GM21515 (cell line): ENCODE data around the gene MAP3K6.

ENCODE experiments used
- ATAC-seq: cut with Tn5 transposase; IDR thresholded peaks from one replicate; pipeline ENCODE4 v1.9.1; 2021; ENCODE audit not compliant: unreplicated experiment

The MAP3K6 gene

DNA sequence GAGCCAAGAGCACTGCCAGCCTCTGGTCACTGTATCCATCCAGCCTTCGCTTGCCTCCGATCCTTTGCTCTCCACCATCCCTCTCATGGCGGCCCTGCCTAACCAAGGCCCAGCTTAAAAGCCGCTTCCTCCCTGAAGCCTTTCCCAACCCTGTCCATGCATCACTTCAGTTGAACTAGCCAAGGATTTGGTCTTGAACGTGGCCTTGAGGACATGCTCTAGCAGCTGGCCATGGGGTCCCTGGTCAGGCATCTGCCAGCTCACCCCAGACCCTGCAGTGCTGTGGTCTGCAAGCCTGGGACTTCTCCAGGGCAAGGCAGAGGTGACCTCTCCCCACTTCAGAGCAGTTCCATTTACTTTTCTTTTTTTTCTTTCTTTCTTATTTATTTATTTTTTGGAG is 30.0 kb downstream of the MAP3K6 start:
- ATAC-seq, result no peak

DNA sequence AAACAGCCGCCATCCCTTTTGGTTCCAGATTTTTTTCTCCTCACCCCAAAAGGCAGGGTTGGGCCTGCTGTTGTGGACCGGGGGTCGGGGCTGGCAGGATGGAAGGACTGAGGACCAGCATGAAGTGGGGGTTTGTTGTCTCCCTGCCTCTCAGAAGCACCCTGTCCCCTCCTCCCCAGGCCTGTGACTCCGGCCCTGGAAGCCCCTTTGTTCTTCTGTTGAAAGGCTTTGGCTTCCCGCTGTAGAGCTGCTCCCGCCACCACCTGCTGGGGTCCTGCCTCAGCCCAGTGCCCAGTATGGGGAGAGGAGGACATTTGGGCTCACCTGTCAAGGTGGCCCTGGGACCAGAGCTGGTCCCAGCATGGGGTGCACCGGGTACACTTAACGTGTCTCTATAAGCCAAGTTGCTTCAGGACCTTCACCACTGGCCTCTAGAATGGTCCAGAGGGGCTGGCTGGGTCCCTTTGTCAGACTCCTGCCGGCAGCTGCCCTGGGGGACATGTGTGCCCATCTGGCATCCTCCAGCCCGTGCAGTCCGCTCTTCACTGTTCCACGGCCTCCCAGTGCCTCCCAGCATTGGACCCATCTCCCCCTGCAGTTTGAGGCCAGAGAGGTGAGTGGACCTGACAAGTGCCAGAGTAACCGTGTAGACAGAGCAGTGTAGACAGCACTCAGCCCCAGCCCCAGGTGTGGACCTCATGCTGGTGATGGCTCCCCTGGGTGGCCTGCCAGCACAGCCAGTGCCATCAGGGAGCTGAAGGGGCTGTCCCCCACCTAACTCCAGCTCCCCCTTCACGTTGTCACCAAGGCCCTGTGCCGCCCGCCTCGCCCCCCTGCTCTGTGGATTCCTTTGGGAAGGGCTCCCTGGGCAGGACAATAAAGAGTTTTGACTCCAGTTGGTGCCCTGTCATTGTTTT is 31.0 kb downstream of the MAP3K6 start:
- no peak for ATAC-seq

DNA sequence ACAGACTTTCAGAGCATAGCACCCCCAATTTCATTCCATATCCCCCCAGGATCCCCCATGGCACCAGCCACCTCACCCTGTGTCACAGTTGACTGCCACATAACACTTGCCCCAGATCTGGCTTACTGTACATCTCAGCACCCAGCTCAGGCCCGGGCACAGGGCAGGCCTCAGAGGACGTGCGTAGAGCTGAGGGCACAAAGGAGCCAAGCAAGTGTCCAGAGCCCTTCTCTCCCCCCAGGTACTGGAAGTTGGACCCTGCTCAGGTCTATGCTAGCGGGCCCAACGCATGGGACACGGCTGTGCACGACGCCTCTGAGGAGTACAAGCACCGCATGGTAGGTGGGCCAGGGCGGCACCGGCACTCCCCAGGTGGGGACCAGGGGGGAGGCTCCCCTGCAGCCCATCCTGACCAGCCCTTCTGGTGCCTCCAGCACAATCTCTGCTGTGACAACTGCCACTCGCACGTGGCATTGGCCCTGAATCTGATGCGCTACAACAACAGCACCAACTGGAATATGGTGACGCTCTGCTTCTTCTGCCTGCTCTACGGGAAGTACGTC is 33.0 kb downstream of the MAP3K6 start:
- ATAC-seq, result no peak

DNA sequence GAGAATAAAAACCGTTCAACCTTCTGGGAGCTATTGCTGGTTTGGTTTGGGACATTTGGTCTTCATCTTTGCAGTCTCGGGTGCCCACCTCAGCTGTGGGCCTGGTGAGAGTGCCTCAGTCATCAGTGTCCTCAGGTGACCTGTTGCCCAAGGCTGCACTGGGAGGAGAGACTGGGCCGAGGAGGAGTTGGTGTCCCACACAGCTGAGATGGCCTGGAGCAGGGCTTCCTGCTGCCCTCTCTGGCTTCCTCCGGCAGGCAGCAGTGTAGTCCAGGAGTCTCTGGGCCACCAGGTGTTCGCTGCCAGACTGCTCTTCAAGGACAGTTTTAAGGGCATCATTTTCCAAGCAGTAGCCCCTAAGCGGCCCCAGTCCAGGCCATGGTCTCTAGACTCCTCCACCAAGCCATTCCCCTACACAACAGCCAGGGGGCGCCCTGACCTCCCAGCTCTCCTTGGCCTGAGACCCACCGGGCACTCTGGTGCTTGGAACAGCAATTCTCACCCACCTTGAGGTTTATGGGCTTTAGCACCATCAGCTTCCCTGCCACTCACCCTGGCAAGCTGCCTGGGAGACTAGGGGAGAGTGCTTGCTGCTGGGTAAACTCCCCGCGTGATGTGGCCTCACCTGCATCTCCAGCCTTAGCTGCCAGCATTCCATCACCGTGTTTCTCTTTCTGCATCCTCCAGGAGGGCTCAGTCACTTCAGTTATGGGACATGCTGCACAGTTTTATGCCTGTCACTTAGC is 34.1 kb downstream of the MAP3K6 start:
- ATAC-seq, result no peak

DNA sequence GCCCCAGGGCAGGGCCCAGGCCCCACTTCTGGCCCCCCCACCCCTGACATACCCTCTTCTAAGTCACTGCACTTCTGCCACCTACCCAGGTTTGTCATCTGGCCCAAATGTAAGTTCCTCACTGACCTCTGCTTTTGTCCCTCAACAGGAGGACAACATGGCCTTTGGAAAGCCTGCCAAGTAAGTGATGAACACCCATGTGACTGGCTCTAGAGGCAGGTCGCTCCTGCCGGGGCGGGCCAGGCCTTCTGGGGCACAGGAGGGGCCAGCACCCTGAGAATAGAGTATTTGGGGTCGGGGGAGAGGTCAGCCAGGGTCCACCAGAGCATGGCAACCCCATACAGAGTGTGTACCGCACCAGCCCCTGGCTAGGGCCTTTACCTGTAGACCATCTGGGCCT is 34.8 kb downstream of the MAP3K6 start:
- no peak for ATAC-seq

DNA sequence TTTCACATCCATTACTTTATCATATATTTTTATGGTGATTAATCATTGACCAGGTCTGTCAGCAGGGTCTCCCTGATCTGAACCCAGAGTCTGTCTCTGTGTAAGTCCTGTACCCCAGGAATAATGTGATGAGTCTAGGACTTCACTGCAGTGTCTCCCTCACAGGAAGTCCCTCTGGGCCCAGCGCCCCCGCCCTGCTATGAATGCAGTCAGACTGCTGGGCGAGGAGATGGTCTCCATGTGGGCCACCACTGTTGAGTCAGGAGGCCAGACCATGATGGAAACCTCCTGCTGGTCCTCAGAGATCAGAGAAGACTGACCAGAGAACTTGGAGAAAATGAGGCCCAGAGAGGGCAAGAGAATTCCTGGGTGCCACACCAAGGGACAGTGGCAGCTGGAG is 35.3 kb downstream of the MAP3K6 start:
- no peak for ATAC-seq

DNA sequence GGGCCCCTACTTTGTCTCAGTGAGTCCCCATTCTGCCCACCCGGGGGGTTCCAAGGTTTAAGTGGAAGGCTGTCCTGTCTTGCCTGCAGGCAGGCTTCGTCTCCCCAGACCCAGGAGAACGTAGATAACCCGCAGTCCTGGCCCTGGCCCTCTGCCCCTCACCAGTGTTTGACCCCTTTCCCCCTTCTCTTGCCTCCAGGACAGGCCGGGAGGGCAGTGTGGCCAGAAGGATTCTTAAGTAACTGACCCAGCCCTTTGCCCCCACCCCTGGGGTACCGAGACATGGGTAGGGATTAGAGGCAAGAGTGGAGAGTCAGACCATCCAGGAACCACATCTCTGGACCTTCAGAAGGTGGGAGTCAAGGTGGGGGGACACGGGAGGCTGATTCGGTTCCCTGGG is 36.0 kb downstream of the MAP3K6 start:
- no peak for ATAC-seq

DNA sequence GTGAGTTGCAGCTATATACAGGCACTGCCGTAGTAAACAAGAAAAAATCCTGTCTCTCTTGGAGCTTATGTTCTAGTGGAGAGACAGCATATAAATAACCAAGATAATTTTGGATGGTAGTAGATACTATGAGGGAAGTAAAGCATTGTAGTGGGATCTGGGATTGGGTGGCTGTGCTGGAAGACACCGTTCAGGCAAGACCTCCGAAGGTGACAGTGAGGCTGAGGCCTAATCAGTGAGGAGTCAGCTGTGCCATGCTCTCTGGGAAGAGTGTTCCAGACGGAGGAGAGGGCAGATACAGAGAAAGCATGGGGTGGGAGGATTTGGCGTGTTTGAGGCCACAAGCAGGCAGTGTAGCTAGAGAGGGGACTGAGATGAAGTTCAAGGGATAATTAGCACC is 38.8 kb downstream of the MAP3K6 start:
- ATAC-seq, result no peak

DNA sequence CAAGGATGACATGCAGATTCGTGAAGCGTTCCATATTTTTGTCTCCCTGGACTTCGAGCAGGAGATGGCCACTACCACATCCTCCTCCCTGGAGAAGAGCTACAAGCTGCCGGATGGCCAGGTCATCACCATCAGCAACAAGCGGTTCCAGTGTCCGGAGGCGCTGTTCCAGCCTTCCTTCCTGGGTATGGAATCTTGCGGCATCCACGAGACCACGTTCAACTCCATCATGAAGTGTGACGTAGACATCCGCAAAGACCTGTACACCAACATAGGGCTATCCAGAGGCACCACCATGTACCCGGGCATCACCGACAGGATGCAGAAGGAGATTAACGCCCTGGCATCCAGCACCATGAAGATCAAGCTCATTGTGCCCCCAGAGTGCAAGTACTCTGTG is 41.5 kb downstream of the MAP3K6 start:
- no peak for ATAC-seq

DNA sequence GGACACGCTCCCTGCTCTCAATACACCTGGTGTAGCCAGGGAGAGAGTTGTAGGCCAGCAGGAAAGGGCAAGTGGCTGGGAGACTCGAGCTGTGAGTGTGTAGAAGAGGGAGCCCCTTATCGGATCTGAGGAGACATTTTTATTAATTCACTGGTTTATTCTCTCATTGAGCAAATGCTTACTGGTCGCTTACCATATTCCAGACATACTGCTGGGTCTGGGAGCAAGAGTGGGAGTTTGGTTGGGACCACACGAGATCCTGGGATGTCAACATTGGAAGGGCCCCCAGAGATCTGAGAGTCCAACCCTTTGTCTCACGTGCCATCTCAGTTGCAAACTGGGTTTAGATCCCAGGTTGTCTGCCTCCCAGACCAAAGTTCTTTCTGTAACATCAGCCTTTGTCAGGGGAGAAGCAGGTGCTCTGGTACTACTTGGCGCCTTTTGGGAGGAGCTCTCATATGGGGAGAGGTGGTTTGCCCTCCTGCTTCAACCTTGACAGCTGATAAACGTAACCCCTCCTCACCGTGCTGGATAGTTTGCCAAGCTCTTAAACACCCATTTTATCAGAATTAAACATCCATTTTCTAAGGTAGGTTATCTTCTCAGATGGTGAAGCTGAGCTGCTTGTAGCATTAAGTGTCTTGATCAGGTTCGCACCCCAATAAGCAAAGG is 44.1 kb downstream of the MAP3K6 start:
- no peak for ATAC-seq

DNA sequence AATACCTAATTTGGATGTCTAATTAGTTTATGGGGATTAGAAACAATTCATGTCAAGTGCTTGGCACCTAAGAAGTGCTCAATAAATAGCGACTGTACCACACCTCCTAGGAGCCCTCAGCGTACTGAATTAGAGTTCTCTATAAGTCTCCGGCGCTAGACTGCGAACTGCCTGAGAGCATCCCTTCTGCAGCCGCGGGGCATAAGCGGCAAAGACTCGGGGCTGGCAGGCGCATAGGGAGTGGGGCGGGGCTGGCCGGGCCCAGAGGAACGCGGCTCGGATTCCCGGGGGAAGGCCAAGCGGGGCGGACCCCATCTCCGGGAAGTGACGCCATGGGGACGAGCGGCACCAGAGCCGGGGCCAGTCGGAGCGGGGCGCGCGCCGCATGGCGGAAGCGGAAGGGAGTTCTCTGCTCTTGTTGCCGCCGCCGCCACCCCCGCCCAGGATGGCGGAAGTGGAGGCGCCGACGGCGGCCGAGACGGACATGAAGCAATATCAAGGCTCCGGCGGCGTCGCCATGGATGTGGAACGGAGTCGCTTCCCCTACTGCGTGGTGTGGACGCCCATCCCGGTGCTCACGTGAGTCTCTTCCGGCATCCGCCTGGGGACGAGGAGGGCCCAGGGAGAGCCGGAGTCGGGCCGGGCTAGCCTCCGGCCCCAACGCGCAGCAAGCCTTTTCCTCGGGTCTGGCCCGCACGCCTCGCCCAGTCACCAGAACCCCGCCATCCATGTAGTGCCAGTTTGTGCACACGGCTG is 44.8 kb downstream of the MAP3K6 start, which contains the start of gene TMEM222:
Gene TMEM222 (plus strand): TSS at position 351 of the 756 bp plus-strand sequence. CDS start 35 bp downstream, at position 386.
- peak; percentile 84 for ATAC-seq

DNA sequence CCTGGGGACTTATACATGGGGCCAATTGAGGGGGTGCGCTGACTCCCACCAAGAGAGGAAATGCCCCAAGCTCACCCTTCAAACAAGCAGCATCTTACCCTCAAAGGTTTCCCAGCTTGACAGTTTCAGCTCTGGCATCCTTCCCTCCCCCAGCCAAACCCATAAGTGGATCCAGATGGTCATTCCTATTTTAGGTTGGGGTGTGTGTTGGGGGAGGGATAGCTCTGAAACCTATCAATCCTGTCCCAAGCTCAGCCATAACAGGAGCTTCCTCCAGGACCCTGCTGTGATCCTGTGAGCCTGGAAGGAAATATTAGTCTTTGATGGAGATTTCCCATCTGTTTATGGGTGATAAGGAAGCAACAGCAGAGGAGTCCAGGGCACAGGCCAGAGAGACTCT is 48.2 kb downstream of the MAP3K6 start:
- ATAC-seq, result no peak

DNA sequence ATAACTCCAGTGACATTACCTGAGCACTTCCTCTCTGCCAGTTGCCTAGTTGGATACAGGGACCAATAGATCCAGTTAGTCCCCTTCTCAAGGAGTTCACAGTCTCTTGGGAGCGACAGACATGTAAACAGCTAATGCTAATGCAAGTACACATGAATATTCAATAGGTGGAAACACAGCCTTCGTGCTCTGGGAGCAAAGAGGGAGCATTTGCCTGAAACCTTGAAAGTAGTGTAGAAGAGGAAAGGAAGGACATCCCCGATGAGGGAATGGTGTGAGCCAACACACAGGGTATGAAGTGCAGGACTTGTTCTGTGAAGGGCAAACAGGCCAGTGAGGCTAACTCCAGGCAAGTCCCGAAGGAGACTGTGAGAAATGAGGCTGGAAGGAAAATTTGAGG is 48.6 kb downstream of the MAP3K6 start:
- no peak for ATAC-seq

DNA sequence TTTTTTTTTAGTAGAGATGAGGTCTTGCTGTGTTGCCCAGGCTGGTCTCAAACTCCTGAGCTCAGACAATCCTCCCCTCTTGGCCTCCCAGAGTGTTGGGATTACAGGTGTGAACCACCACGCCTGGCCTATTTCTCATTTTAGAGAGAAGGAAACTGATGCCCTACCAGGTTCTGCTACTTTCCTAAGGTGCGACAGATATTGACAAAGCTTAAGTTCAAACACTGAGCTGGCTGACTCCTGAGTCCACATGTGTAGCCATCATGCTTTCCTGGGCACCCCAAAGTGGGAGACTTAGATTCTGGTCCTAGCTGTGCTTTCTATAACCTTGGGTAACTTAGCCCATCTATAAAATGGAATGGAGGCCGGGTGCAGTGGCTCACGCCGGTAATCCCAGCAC is 49.9 kb downstream of the MAP3K6 start:
- no peak for ATAC-seq

DNA sequence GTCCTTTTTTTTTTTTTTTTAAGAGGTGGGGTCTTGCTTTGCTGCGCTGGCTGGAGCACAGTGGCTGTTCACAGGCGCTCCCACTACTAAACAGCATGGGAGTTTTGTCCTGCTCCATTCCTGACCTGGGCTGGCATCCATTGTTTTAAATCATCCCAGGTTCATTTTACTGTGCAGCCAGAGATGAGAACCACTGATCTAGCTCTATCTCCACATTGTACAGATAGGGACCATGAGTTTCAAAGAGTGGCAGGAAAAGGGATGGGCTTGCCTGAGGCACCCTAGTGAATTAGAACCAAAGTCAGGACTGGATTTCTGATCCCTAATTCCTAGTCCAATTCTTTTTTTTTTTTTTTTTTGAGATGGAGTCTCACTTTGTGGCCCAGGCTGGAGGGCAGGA is 52.0 kb downstream of the MAP3K6 start:
- ATAC-seq, result no peak

DNA sequence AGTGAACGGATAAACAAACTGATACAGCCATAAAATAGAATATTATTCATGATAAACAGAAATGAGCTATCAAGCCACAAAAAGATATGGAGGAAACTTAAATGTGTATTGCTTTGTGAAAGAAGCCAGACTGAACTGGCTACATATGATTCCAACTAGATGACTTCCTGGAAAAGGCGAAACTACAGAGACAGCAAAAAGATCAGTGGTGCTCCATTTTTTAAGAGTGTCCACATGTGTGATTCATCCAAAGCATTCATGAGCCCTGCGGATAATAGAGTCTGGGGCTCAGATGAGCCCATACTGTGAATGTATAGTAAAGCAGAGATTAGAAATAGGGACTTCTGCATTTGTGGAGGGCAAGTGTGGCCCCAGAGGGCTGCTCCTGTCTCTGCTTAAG is 52.6 kb downstream of the MAP3K6 start:
- no peak for ATAC-seq

DNA sequence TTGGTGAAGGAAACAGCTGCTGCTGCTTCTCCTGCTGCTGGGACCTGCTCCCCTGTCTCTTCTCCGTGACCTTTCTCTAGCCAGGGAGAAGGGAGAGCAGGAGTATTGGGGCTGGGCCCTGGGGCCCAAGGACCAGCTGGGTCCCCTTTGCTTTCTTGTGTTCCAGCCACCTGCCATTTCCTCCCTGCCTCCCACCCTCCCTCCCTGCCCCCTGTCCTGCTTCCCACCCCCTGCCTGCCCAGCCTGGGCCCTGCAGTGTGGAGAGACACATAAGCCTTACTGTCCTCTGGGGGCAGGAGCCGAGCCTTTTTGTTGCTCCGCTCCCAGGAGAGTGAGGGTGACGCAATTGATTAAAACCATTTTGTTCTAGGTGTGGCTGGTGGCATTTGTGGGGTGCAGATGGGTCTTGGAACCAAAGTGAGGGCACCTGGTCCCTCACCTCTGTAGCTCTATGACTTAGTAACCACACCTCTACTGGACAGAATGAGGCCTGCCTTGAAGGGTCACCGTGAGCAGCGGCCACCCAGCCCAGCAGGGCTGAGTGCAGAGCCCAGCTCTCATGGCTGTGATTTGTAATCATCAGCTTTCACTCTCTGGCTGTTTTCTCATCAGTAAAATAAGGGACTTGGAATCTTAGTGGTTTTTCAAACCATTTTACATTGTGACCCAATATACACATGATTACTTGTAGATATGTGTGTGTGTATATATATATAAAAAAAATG is 58.7 kb downstream of the MAP3K6 start:
- ATAC-seq, result no peak

DNA sequence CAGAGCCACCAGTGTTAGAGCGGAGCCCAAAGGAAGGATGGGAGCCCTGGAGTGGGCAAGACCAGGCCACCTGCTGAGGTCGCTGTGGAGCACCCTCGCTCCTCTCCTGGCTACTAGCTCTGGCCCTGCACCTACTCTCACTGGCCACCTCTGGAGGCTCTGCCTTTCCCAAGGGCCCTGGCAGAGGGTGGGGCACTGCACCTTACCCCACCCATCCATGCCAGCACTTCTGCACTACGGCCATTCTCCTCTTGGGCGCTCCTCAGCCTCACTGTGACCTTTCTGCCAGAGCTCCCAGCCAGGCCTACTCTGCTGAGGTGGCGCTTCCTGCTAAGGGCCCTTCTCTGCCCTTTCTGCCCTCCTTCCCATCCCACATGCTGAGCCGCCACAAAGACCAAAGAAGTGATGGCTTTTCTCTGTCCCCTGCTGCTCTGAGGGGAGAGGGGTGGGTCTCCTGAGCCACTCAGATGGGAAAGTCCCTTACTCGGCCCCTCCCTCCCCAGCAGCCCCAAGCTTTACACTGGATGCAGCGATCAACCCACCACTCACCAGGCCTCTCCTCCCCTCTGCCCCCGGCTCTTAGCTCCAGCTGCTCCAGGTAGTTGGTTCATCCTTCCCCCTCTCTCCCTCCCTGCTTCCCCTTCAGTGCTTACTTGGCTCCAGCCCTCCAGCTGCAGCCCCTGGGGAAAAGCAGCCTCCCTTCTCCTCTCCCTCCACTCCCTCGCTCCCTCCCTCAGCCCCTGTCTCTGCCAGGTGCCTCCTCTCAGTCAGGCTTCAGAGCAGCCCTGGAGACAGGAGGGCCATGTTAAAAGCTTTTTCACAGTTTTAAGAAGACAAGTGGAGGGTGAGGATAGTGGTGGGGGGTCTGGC is 59.6 kb downstream of the MAP3K6 start:
- no peak for ATAC-seq

DNA sequence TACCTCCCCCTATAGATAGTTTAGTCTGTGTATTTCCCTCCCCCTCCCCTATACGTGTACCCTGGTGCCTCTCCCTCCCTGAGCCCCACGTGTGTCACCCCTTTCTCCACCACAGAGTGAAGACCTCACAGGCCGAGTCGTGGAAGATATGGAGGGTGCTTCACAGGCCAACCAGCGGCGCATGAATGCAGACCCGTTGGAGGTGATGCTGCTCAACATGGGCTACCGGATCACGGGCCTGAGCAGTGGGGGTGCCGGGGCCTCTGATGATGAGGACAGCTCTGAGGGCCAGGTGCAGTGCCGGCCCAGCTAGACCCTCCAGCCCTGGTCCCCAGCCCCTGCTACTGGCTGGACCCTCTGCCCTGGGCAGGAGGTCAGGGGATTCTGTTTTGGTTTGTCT is 60.7 kb downstream of the MAP3K6 start:
- no peak for ATAC-seq
